SU-DHL-6 (cell line): ENCODE results near the gene HIF3A.

ENCODE experiments used
- H2AFZ ChIP-seq: fragments of 200-600 bp; sonication (generic); 2 replicates; pipeline ENCODE4 v1.6.1; 2014; ENCODE audit warnings: low read depth, mild to moderate bottlenecking, moderate library complexity, mixed read lengths, antibody characterized with exemption, low read length; ENCODE audit not compliant: severe bottlenecking
- H3F3A ChIP-seq: fragments of 200-600 bp; shearing (Covaris generic); 2 replicates; pipeline ENCODE4 v1.6.0; 2016; ENCODE audit warnings: antibody characterized with exemption, mild to moderate bottlenecking; ENCODE audit not compliant: insufficient read depth
- H3K27ac ChIP-seq: fragments of 200-600 bp; sonication (generic); 2 replicates; pipeline ENCODE4 v1.5.1; 2016; ENCODE audit warnings: low read depth, mild to moderate bottlenecking, low read length, moderate library complexity, mixed read lengths
- H3K27me3 ChIP-seq: fragments of 200-600 bp; sonication (generic), shearing (Covaris generic); 2 replicates; pipeline ENCODE4 v1.6.0; 2014; ENCODE audit warnings: mild to moderate bottlenecking, low read length
- H3K36me3 ChIP-seq: fragments of 200-600 bp; sonication (generic); 2 replicates; pipeline ENCODE4 v1.6.1; 2014; ENCODE audit warnings: mild to moderate bottlenecking, low read length, mixed read lengths
- H3K4me2 ChIP-seq: fragments of 300-600, 200-600 bp; shearing (Covaris generic), sonication (generic); 2 replicates; pipeline ENCODE4 v1.6.0; 2014; ENCODE audit warnings: low read length, low read depth, mild to moderate bottlenecking; ENCODE audit not compliant: poor library complexity, severe bottlenecking
- H3K4me3 ChIP-seq: fragments of 200-600 bp; sonication (generic); 2 replicates; pipeline ENCODE4 v1.5.1; 2014; ENCODE audit warnings: antibody characterized with exemption, low read length, mild to moderate bottlenecking, mixed read lengths; ENCODE audit not compliant: insufficient read depth, poor library complexity, severe bottlenecking
- H3K79me2 ChIP-seq: fragments of 200-600 bp; sonication (generic); 2 replicates; pipeline ENCODE4 v1.6.1; 2014; ENCODE audit warnings: mild to moderate bottlenecking, low read length, moderate library complexity; ENCODE audit not compliant: insufficient read depth
- H3K9ac ChIP-seq: fragments of 200-600 bp; sonication (generic); 2 replicates; pipeline ENCODE4 v1.7.0; 2014; ENCODE audit warnings: mild to moderate bottlenecking, low read length
- H3K9me2 ChIP-seq: fragments of 200-600 bp; sonication (generic); replicated peaks from 2 replicates; pipeline ENCODE4 v1.6.1; 2014; ENCODE audit warnings: low read length; ENCODE audit not compliant: insufficient read depth
- H3K9me3 ChIP-seq: fragments of 200-600 bp; sonication (generic); 2 replicates; pipeline ENCODE4 v1.6.1; 2014; ENCODE audit warnings: low read length, mixed read lengths; ENCODE audit not compliant: insufficient read depth
- H4K20me1 ChIP-seq: fragments of 200-600 bp; sonication (generic); 2 replicates; pipeline ENCODE4 v1.6.1; 2014; ENCODE audit warnings: low read depth, mild to moderate bottlenecking, antibody characterized with exemption, low read length, moderate library complexity, mixed read lengths
- CTCF ChIP-seq: fragments of 200-600 bp; sonication (generic); IDR thresholded peaks from one replicate; pipeline ENCODE4 v1.5.1; 2017; ENCODE audit warnings: antibody characterized with exemption, mild to moderate bottlenecking, low read length, moderate library complexity; ENCODE audit not compliant: insufficient read depth, poor library complexity, severe bottlenecking
- EZH2phosphoT487 ChIP-seq: fragments of 200-600 bp; sonication (generic), shearing (Covaris generic); conservative IDR thresholded peaks from 2 replicates; pipeline ENCODE4 v1.6.1; 2018; ENCODE audit warnings: mild to moderate bottlenecking, antibody characterized with exemption, low read length, moderate library complexity, mixed read lengths

Gene HIF3A

GRCh38 chr19:46328079-46328478 is 31.2 kb downstream of the HIF3A start:
- H3K4me2 ChIP-seq: no peak overlapping the region
- H2AFZ ChIP-seq: no peak overlapping the region
- H3K79me2 ChIP-seq: no peaks in the 10 kb centered on the region
- no peaks in the 10 kb centered on the region for H3K27me3 ChIP-seq
- no peaks in the 10 kb centered on the region for H3F3A ChIP-seq
- H3K36me3 ChIP-seq: no peaks in the 10 kb centered on the region
- H4K20me1 ChIP-seq: no peaks in the 10 kb centered on the region
- no peak overlapping the region for H3K9ac ChIP-seq
- no peak overlapping the region for H3K4me3 ChIP-seq
- no peaks in the 10 kb centered on the region for H3K9me2 ChIP-seq
- H3K27ac ChIP-seq: no peak overlapping the region
- H3K9me3 ChIP-seq: peaks cover 18% of the 10 kb centered on the region; the same call in 1 of the 2 replicates
- no peak for TF ChIP-seq CTCF

GRCh38 chr19:46330319-46330918 is 33.6 kb downstream of the HIF3A start:
- Histone ChIP-seq H4K20me1 (no peaks in the 10 kb centered on the region), H3K27me3 (no peaks in the 10 kb centered on the region), H3K9me3 (peaks cover 18% of the 10 kb centered on the region; the same call in 1 of the 2 replicates), H3K9me2 (no peaks in the 10 kb centered on the region), H3K36me3 (no peaks in the 10 kb centered on the region), H3F3A (no peaks in the 10 kb centered on the region), H3K79me2 (no peaks in the 10 kb centered on the region), H3K9ac (no peak overlapping the region), H3K4me2 (no peak overlapping the region), H3K27ac (no peak overlapping the region), H3K4me3 (no peak overlapping the region), H2AFZ (no peak overlapping the region)
- TF ChIP-seq CTCF (no peak), EZH2phosphoT487 (no peak)

- H3F3A ChIP-seq: no peaks in the 10 kb centered on the region
- TF ChIP-seq EZH2phosphoT487: no peak
- no peak for TF ChIP-seq CTCF
- H3K4me2 ChIP-seq: no peak overlapping the region
- no peaks in the 10 kb centered on the region for H3K27me3 ChIP-seq
- no peaks in the 10 kb centered on the region for H4K20me1 ChIP-seq
- H3K36me3 ChIP-seq: no peaks in the 10 kb centered on the region
- no peak overlapping the region for H3K27ac ChIP-seq
- H3K9ac ChIP-seq: no peak overlapping the region
- H3K4me3 ChIP-seq: no peak overlapping the region
- no peak overlapping the region for H2AFZ ChIP-seq
- no peaks in the 10 kb centered on the region for H3K79me2 ChIP-seq
- no peaks in the 10 kb centered on the region for H3K9me3 ChIP-seq
- no peaks in the 10 kb centered on the region for H3K9me2 ChIP-seq
Observed at GRCh38 chr19:46337487-46337886, 40.6 kb downstream of the HIF3A start.
